ENCODE measurements around the gene CTR9. TPM values are rescaled to one million over a fixed set of nuclear protein-coding genes. Genes with fewer than 3 reads are reported as not detected.

The CTR9 gene
- total and polyA plus RNA-seq, 5 experiments from 2014 or later, result 53.2 to 66.8 (median 58.2) TPM

DNA sequence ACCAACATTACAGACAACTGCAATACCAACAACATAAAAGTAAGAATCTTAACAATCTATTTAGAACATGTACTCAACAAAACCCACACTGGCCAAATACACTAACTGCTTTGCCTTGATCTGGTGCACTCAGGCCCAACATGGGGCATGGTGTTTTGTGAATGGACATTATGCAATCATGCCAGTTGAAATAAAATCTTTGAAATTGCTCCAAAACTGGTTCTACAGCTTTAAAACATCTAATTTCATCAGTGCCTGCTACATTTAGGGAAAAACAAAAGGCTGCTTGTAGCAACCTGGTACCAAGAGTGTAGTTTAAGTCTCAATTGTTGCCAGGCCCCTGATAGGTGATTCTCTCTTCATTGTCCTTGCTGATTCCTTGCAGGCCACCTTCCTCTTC lies 3.3 kb upstream of the CTR9 start:
- Mint-ChIP-seq H3K27me3 (no peaks in the 10 kb centered on the region), H3K36me3 (peaks cover 0 to 4% (median 0%) of the 10 kb centered on the region in 3 donors), H3K4me1 (peaks cover 18 to 36% (median 35%) of the 10 kb centered on the region in 4 donors), H3K4me3 (no peak overlapping the region), H3K27ac (peak overlapping the region in 1 of 10 donors; percentile 33), H3K9me3 (no peaks in the 10 kb centered on the region)
- POLR2A ChIA-PET, result no interaction called here
- ATAC-seq, result no peak
- DNase-seq, result no peak

- H3K4me3 Mint-ChIP-seq, result peak overlapping the region in 5 of 10 donors; percentile 13 to 61 (median 41)
- POLR2A ChIA-PET, result no interaction called here
- DNase-seq (no peak), ATAC-seq (no peak)
- H3K9me3 Mint-ChIP-seq, result no peaks in the 10 kb centered on the region
- H3K27me3 Mint-ChIP-seq, result no peaks in the 10 kb centered on the region
- H3K4me1 Mint-ChIP-seq, result peaks cover 7 to 33% (median 26%) of the 10 kb centered on the region in 4 donors
- H3K27ac Mint-ChIP-seq, result peak overlapping the region in 2 of 10 donors; percentile 7 to 9
- peaks cover 0 to 18% (median 0%) of the 10 kb centered on the region in 3 donors for H3K36me3 Mint-ChIP-seq
Measured at GRCh38 chr11:10749476-10749875, 1.6 kb upstream of the CTR9 start.

GRCh38 chr11:10751581-10751940 lies 515 bp downstream of the CTR9 start:
- peaks cover 7 to 32% (median 24%) of the 10 kb centered on the region in 4 donors for H3K4me1 Mint-ChIP-seq
- peak overlapping the region; percentile 94 to 98 (median 95) for H3K27ac Mint-ChIP-seq
- peak overlapping the region; percentile 93 to 97 (median 96) for H3K4me3 Mint-ChIP-seq
- peaks cover 0 to 32% (median 9%) of the 10 kb centered on the region in 3 donors for H3K36me3 Mint-ChIP-seq
- peak in 3 of 10 donors; percentile 5 to 26 (median 20) for DNase-seq
- POLR2A ChIA-PET, result interaction anchor here (0.6 to 3.8 kb wide), 6 partner anchors 15 to 211 kb away, joined by 3 to 46 read pairs (median 4); partner anchors contain the start of genes EIF4G2, RNF141 and ZBED5
- no peaks in the 10 kb centered on the region for H3K27me3 Mint-ChIP-seq
- ATAC-seq, result no peak
- no peaks in the 10 kb centered on the region for H3K9me3 Mint-ChIP-seq

GRCh38 chr11:10752061-10752460 lies 1.0 kb downstream of the CTR9 start:
- H3K27ac Mint-ChIP-seq, result peak overlapping the region; percentile 94 to 98 (median 95)
- peak overlapping the region; percentile 93 to 97 (median 96) for H3K4me3 Mint-ChIP-seq
- DNase-seq (no peak), ATAC-seq (no peak)
- H3K36me3 Mint-ChIP-seq, result peaks cover 0 to 32% (median 9%) of the 10 kb centered on the region in 3 donors
- POLR2A ChIA-PET, result interaction anchor here (0.5 to 3.8 kb wide), 3 partner anchors 26 to 106 kb away, joined by 3 to 46 read pairs (median 11); partner anchors contain the start of genes EIF4G2 and ZBED5
- H3K9me3 Mint-ChIP-seq, result no peaks in the 10 kb centered on the region
- H3K4me1 Mint-ChIP-seq, result peaks cover 7 to 32% (median 24%) of the 10 kb centered on the region in 4 donors
- no peaks in the 10 kb centered on the region for H3K27me3 Mint-ChIP-seq

- Mint-ChIP-seq H3K4me3 (peak overlapping the region; percentile 26 to 97 (median 96)), H3K4me1 (peaks cover 7 to 32% (median 24%) of the 10 kb centered on the region in 4 donors), H3K27ac (peak overlapping the region in 3 of 10 donors; percentile 13 to 96 (median 24)), H3K36me3 (peaks cover 0 to 32% (median 9%) of the 10 kb centered on the region in 3 donors), H3K9me3 (no peaks in the 10 kb centered on the region), H3K27me3 (no peaks in the 10 kb centered on the region)
- ATAC-seq (no peak), DNase-seq (no peak)
- POLR2A ChIA-PET, result interaction anchor here (0.5 to 3.8 kb wide), 2 partner anchors 26 to 56 kb away, joined by 3 to 46 read pairs; partner anchors contain the start of gene EIF4G2
Measured at GRCh38 chr11:10752486-10752885, 1.4 kb downstream of the CTR9 start.

DNA sequence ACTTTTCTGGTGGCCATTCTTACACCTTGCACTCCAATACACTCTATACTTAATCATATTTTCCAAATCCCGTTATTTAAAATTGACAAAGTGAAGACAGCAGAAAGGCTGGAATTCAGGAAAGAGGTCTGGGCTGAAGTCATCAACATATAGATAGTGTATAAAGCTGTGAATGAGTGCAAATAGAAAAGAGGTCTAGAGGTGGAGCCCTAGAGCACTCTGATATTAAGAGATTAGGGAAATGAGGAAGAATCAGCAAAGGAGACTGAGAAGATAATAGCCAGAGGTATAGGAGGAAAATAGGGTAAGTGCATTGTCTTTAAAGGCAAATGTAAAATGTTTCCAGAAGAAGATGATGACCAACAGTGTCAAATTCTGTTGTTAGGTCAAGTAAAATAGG lies 7.9 kb downstream of the CTR9 start:
- POLR2A ChIA-PET, result no interaction called here
- Mint-ChIP-seq H3K4me3 (no peak overlapping the region), H3K27ac (no peak overlapping the region), H3K36me3 (peaks cover 10 to 54% (median 12%) of the 10 kb centered on the region in 3 donors), H3K9me3 (no peaks in the 10 kb centered on the region), H3K27me3 (no peaks in the 10 kb centered on the region), H3K4me1 (peaks cover 0 to 9% (median 4%) of the 10 kb centered on the region in 4 donors)
- ATAC-seq (no peak), DNase-seq (no peak)

- Mint-ChIP-seq H3K27ac (peak overlapping the region in 1 of 10 donors; percentile 22), H3K4me3 (no peak overlapping the region), H3K9me3 (no peaks in the 10 kb centered on the region), H3K4me1 (peaks cover 0 to 5% (median under 1%) of the 10 kb centered on the region in 4 donors), H3K27me3 (no peaks in the 10 kb centered on the region), H3K36me3 (peaks cover 11 to 45% (median 14%) of the 10 kb centered on the region in 3 donors)
- DNase-seq (no peak), ATAC-seq (no peak)
- POLR2A ChIA-PET, result no interaction called here
Measured at GRCh38 chr11:10761085-10761698, 10.1 kb downstream of the CTR9 start.

DNA sequence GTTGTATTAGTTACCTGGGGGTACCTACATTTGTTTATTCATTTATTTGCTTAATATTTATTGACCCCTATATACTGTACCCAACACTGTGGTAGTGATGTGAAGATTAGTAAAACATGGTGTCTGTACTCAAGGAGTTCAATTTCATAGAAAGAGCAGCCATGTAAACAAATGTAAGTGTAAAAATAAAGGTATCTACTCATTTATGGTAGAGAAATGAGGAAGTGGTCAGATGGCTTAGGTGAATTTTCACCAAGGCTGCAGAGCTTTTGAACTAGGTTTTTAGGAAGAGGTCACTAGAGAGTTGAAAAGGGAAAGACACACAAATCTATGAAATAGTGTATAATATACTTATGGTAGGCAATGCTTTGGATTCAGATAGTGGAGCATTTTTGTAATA lies 11.1 kb downstream of the CTR9 start:
- DNase-seq, result no peak
- H3K27ac Mint-ChIP-seq, result peak overlapping the region in 3 of 10 donors; percentile 1 to 70 (median 25)
- no peak for ATAC-seq
- no peaks in the 10 kb centered on the region for H3K9me3 Mint-ChIP-seq
- POLR2A ChIA-PET, result no interaction called here
- H3K4me1 Mint-ChIP-seq, result peaks cover 0 to 5% (median under 1%) of the 10 kb centered on the region in 4 donors
- H3K27me3 Mint-ChIP-seq, result no peaks in the 10 kb centered on the region
- H3K36me3 Mint-ChIP-seq, result peaks cover 14 to 44% (median 16%) of the 10 kb centered on the region in 3 donors
- no peak overlapping the region for H3K4me3 Mint-ChIP-seq

GRCh38 chr11:10762913-10763421 lies 11.9 kb downstream of the CTR9 start:
- peaks cover 14 to 44% (median 22%) of the 10 kb centered on the region in 3 donors for H3K36me3 Mint-ChIP-seq
- H3K4me1 Mint-ChIP-seq, result peaks cover 0 to 5% (median under 1%) of the 10 kb centered on the region in 4 donors
- no peaks in the 10 kb centered on the region for H3K27me3 Mint-ChIP-seq
- no peak for ATAC-seq
- no peak for DNase-seq
- no peaks in the 10 kb centered on the region for H3K9me3 Mint-ChIP-seq
- peak overlapping the region in 1 of 10 donors; percentile 54 for H3K27ac Mint-ChIP-seq
- no peak overlapping the region for H3K4me3 Mint-ChIP-seq
- POLR2A ChIA-PET, result no interaction called here

GRCh38 chr11:10763766-10764165 lies 12.7 kb downstream of the CTR9 start:
- DNase-seq (no peak), ATAC-seq (no peak)
- peak overlapping the region in 1 of 10 donors; percentile 31 for H3K27ac Mint-ChIP-seq
- H3K9me3 Mint-ChIP-seq, result no peaks in the 10 kb centered on the region
- peaks cover 14 to 44% (median 22%) of the 10 kb centered on the region in 3 donors for H3K36me3 Mint-ChIP-seq
- peaks cover 0 to 5% (median under 1%) of the 10 kb centered on the region in 4 donors for H3K4me1 Mint-ChIP-seq
- H3K4me3 Mint-ChIP-seq, result no peak overlapping the region
- POLR2A ChIA-PET, result no interaction called here
- H3K27me3 Mint-ChIP-seq, result no peaks in the 10 kb centered on the region

- ATAC-seq (no peak), DNase-seq (no peak)
- no peak overlapping the region for H3K4me3 Mint-ChIP-seq
- H3K27me3 Mint-ChIP-seq, result no peaks in the 10 kb centered on the region
- POLR2A ChIA-PET, result no interaction called here
- H3K9me3 Mint-ChIP-seq, result no peaks in the 10 kb centered on the region
- H3K36me3 Mint-ChIP-seq, result peaks cover 14 to 44% (median 24%) of the 10 kb centered on the region in 3 donors
- no peak overlapping the region for H3K27ac Mint-ChIP-seq
- H3K4me1 Mint-ChIP-seq, result peaks cover 0 to 5% (median under 1%) of the 10 kb centered on the region in 4 donors
Measured at GRCh38 chr11:10764412-10764811, 13.4 kb downstream of the CTR9 start.

DNA sequence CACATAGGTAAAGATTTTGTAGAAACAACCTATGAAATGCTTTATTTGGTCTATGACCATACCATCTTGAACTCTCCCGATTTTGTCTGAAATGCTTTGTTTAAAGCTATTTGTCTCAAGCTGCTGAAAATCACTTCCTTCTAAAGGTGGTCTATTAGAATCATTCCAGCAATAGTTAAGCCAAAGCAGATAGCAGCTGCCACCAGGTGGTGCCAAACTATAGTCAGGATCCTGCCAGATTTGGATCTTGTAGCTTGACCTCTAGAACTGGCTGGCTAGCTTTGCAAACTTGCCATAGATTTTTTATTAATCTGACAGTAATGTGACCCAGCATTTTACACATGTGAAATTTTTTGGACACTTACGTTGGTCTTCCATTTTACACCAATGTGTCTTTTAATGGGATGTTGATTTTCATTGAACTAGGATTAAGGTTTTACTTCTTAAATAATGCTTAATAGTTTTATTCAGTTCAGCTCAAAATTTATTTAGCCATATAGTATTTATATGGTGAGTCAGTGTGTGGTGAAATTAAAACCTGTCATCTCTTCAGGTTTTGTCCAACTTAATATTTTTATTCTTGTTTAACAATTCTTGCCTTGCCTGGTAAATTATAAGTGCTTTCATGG lies 19.7 kb downstream of the CTR9 start:
- POLR2A ChIA-PET, result interaction anchor here (0.8 kb wide), 1 partner anchor 20 kb away, joined by 3 read pairs; the partner anchor contains the start of gene CTR9
- peaks cover 1 to 46% (median 13%) of the 10 kb centered on the region in 3 donors for H3K36me3 Mint-ChIP-seq
- H3K27ac Mint-ChIP-seq, result no peak overlapping the region
- peaks cover 0 to 1% (median 0%) of the 10 kb centered on the region in 4 donors for H3K4me1 Mint-ChIP-seq
- H3K9me3 Mint-ChIP-seq, result no peaks in the 10 kb centered on the region
- H3K4me3 Mint-ChIP-seq, result no peak overlapping the region
- ATAC-seq, result no peak
- peak in 1 of 10 donors; percentile 17 for DNase-seq
- no peaks in the 10 kb centered on the region for H3K27me3 Mint-ChIP-seq
